Measurements from ENCODE around the gene TACC2.

TACC2 gene

DNA sequence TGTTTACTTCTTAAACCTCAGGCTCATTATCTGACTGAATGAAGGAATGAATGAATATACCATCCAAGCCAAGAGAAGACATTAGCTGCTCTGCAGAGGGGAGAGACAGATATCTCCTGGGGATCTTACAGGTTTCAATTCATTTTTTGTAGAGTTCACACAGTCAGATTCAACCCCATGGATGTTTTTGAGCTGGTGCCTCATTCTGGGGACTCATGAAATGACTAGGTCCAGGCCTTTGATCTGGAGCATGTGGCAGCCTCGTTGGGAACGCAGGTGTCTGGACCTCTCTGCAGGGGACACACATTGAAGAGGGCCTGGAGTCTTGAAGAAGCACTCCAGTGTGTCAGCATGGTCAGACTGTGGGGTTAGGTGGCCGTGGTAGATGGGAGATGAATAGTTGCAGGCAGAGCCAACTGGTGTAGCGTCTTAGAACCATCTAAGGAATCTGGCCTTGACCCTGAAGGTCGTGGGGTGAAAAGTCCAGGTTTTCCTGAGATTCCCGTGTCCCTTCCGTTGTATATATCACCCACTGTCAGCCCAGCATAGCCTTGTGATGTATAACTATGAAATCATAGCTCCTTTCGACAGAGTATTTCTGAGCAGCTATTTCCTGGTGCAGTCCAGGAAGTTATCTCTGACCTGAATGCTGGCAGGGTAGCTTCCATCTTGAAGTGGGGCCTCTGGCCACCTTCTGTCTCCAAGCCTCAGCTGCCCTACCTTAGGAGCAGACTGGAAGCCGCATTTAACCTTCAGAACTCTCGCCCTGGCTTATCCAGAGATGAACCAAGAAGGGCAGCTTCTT lies 304.4 kb downstream of the TACC2 start:
- H3K36me3 ChIP-seq (ENCODE audit: insufficient read depth, low read length) = no peaks in the 10 kb centered on the region
- H2AFZ ChIP-seq (ENCODE audit: low read depth, low read length) = no peak overlapping the region
- no peak overlapping the region for H3K27ac ChIP-seq (ENCODE audit: low read length)
- peaks cover 9% of the 10 kb centered on the region for H3K27me3 ChIP-seq (ENCODE audit: insufficient read depth, low read length, poor library complexity)
- no peak overlapping the region for H3K4me2 ChIP-seq (ENCODE audit: insufficient read depth, low read length)
- H4K20me1 ChIP-seq (ENCODE audit: insufficient read depth, low read length) = no peaks in the 10 kb centered on the region; the same call in 1 of the 2 replicates
- H3K4me3 ChIP-seq (ENCODE audit: low read depth in 1 of 2, low read length in 2 of 2) = no peak overlapping the region
- H3K9ac ChIP-seq (ENCODE audit: low read depth, low read length) = no peak overlapping the region
- ATAC-seq (ENCODE audit: insufficient read depth, low read depth) = no peak
- no peaks in the 10 kb centered on the region for H3K9me3 ChIP-seq (ENCODE audit: insufficient read depth, low read length, severe bottlenecking)
- no peaks in the 10 kb centered on the region for H3K79me2 ChIP-seq (ENCODE audit: insufficient read depth, low read length)
- H3K4me1 ChIP-seq (ENCODE audit: insufficient read depth, low read length) = no peaks in the 10 kb centered on the region
- no peak for DNase-seq
- TF ChIP-seq EZH2 (IDR thresholded peaks at IDR 0.05; ENCODE audit: borderline replicate concordance, low read depth, low read length, severe bottlenecking) = no peak
- TF ChIP-seq, protein P1, sequence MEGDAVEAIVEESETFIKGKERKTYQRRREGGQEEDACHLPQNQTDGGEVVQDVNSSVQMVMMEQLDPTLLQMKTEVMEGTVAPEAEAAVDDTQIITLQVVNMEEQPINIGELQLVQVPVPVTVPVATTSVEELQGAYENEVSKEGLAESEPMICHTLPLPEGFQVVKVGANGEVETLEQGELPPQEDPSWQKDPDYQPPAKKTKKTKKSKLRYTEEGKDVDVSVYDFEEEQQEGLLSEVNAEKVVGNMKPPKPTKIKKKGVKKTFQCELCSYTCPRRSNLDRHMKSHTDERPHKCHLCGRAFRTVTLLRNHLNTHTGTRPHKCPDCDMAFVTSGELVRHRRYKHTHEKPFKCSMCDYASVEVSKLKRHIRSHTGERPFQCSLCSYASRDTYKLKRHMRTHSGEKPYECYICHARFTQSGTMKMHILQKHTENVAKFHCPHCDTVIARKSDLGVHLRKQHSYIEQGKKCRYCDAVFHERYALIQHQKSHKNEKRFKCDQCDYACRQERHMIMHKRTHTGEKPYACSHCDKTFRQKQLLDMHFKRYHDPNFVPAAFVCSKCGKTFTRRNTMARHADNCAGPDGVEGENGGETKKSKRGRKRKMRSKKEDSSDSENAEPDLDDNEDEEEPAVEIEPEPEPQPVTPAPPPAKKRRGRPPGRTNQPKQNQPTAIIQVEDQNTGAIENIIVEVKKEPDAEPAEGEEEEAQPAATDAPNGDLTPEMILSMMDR (IDR thresholded peaks at IDR 0.05; ENCODE audit: borderline replicate concordance, extremely low read depth, low read length, poor library complexity, severe bottlenecking) = no peak

DNA sequence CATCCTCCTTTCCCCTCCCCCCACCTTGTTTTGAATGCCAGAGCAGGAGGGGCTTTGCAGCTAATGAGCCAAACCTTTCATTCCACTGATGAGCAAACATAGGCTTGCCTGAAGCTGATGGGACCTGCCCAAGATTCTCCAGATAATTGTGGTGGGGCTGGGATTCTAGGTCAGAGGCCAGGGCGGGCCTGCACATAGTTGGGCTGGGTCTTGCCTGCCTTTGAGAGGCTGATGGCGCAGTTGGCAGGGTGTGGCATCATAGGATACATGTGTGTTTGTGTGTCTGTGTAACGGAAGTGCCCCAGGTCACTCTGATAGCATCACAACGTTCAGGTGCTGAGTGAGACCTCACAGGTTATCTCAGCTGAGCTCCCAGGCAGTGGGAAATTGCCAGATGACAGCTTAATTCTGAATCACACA lies 305.0 kb downstream of the TACC2 start:
- ATAC-seq (ENCODE audit: insufficient read depth, low read depth) = no peak
- Histone ChIP-seq H3K9ac (ENCODE audit: low read depth, low read length) (no peak overlapping the region), H3K4me2 (ENCODE audit: insufficient read depth, low read length) (no peak overlapping the region), H3K9me3 (ENCODE audit: insufficient read depth, low read length, severe bottlenecking) (no peaks in the 10 kb centered on the region), H3K4me1 (ENCODE audit: insufficient read depth, low read length) (0 out of 2 replicates have a peak, but pooled peaks cover 2% of the 10 kb centered on the region), H3K4me3 (ENCODE audit: low read depth in 1 of 2, low read length in 2 of 2) (no peak overlapping the region), H3K27me3 (ENCODE audit: insufficient read depth, low read length, poor library complexity) (peaks cover 9% of the 10 kb centered on the region), H3K36me3 (ENCODE audit: insufficient read depth, low read length) (no peaks in the 10 kb centered on the region), H3K27ac (ENCODE audit: low read length) (no peak overlapping the region), H4K20me1 (ENCODE audit: insufficient read depth, low read length) (no peaks in the 10 kb centered on the region; the same call in 1 of the 2 replicates), H2AFZ (ENCODE audit: low read depth, low read length) (no peak overlapping the region), H3K79me2 (ENCODE audit: insufficient read depth, low read length) (no peaks in the 10 kb centered on the region)
- DNase-seq = no peak
- TF ChIP-seq EZH2 (IDR thresholded peaks at IDR 0.05; ENCODE audit: borderline replicate concordance, low read depth, low read length, severe bottlenecking) = no peak
- TF ChIP-seq, protein P1 (IDR thresholded peaks at IDR 0.05; ENCODE audit: borderline replicate concordance, extremely low read depth, low read length, poor library complexity, severe bottlenecking) = no peak

DNA sequence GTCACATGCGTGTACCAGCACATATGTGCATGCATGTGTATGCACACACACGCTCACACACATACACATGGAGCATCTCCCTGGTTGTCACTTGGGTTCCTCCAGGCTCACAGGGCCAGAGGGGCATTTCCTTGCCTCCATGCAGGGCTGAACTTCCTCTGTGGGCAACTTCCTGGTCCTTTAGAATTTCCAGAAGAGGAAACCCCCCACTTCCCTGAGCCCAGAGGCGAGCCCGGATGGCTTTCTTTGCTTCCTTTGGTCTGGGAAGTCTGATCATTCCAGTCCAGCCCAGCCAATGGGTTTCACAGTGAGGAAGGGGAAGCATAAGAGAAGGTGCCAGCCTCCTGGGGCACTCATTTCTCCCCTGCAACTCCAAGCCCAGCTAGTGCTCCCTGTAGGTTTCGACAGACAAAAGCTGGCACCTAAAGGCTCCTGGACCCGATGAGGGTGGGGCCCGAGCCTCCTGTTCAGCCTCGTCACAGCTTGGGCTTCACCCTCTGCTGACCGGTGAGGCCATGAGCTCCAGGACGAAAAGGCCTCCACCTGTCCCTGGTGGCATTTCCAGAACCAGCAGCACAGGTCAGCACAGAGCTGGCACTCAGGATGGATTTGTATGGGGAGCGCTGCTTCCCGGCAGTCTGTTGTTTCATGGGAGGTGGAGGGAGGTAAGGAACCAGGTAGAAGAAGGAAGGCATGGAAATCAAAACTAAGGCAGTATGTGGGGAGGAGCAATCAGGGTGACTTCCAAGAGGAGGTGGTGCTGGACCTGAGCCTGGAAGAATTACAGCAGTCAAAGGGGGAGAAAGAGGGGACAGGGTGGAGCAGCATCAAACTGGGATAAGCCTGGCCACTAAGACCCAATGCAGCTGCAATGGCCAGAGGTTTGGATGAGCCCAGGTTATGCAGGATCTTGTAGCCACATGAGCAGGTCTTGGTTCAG lies 305.8 kb downstream of the TACC2 start:
- H3K27ac ChIP-seq (ENCODE audit: low read length) = no peak overlapping the region
- H3K36me3 ChIP-seq (ENCODE audit: insufficient read depth, low read length) = no peaks in the 10 kb centered on the region
- H3K4me3 ChIP-seq (ENCODE audit: low read depth in 1 of 2, low read length in 2 of 2) = no peak overlapping the region
- H2AFZ ChIP-seq (ENCODE audit: low read depth, low read length) = no peak overlapping the region
- no peak overlapping the region for H3K9ac ChIP-seq (ENCODE audit: low read depth, low read length)
- H3K9me3 ChIP-seq (ENCODE audit: insufficient read depth, low read length, severe bottlenecking) = no peaks in the 10 kb centered on the region
- DNase-seq (no peak), ATAC-seq (ENCODE audit: insufficient read depth, low read depth) (no peak)
- peaks cover 9% of the 10 kb centered on the region for H3K27me3 ChIP-seq (ENCODE audit: insufficient read depth, low read length, poor library complexity)
- H3K4me2 ChIP-seq (ENCODE audit: insufficient read depth, low read length) = no peak overlapping the region
- 0 out of 2 replicates have a peak, but pooled peaks cover 3% of the 10 kb centered on the region for H3K4me1 ChIP-seq (ENCODE audit: insufficient read depth, low read length)
- H4K20me1 ChIP-seq (ENCODE audit: insufficient read depth, low read length) = no peaks in the 10 kb centered on the region; the same call in 1 of the 2 replicates
- H3K79me2 ChIP-seq (ENCODE audit: insufficient read depth, low read length) = no peaks in the 10 kb centered on the region
- TF ChIP-seq, protein P1 (IDR thresholded peaks at IDR 0.05; ENCODE audit: borderline replicate concordance, extremely low read depth, low read length, poor library complexity, severe bottlenecking) = no peak
- TF ChIP-seq EZH2 (IDR thresholded peaks at IDR 0.05; ENCODE audit: borderline replicate concordance, low read depth, low read length, severe bottlenecking) = no peak

Data from DND-41 (cell line).